ENCODE data around the gene TSPAN32. TPM values are rescaled to one million over a fixed set of nuclear protein-coding genes. Genes with fewer than 3 reads are reported as not detected.

The TSPAN32 gene
- total RNA-seq, 2 donors from 2014 or later, result 0.40 to 0.62 TPM

- Histone ChIP-seq H3K27ac (no peak overlapping the region), H3K27me3 (no peaks in the 10 kb centered on the region), H3K4me1 (no peaks in the 10 kb centered on the region), H3K4me3 (no peak overlapping the region), H3K9ac (ENCODE audit: low read depth in 2 of 2, low read length in 2 of 2) (no peak overlapping the region), H3K9me3 (no peaks in the 10 kb centered on the region), H3K36me3 (no peaks in the 10 kb centered on the region)
- no peak for TF ChIP-seq CTCF (IDR thresholded peaks at IDR 0.05)
- intact Hi-C loops (cut with DNase I), result no loop called here
- DNase-seq, result no peak
Observed at GRCh38 chr11:2287091-2287490, 14.7 kb upstream of the TSPAN32 start.

DNA sequence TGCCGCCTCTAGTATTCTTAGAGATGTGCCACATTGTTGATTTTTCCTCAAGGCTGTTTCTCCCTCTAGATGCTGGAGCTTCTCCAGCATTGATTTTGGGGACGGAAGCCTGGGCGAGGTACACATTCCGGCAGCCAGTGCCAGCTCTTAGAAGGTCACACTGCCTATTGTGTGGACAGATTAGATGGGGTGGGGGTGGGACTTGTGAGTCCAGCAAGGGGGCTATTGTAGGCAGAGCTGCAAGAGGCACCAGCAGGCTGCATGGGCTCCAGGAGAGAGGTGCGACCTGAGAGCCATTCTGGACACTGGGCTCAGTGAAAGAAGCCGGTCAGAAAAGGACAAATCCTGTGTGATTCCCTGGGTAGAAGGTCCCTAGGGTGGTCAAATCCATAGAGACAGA, 12.5 kb upstream of the TSPAN32 start:
- H3K4me3 ChIP-seq, result no peak overlapping the region
- H3K36me3 ChIP-seq, result no peaks in the 10 kb centered on the region
- TF ChIP-seq CTCF (IDR thresholded peaks at IDR 0.05), result no peak
- H3K27me3 ChIP-seq, result no peaks in the 10 kb centered on the region
- no peak for DNase-seq
- no peak overlapping the region for H3K9ac ChIP-seq (ENCODE audit: low read depth in 2 of 2, low read length in 2 of 2)
- H3K9me3 ChIP-seq, result no peaks in the 10 kb centered on the region
- intact Hi-C loops (cut with DNase I), result no loop called here
- H3K4me1 ChIP-seq, result no peaks in the 10 kb centered on the region
- no peak overlapping the region for H3K27ac ChIP-seq

- TF ChIP-seq CTCF (IDR thresholded peaks at IDR 0.05), result no peak
- H3K4me3 ChIP-seq, result no peak overlapping the region
- H3K36me3 ChIP-seq, result no peaks in the 10 kb centered on the region
- H3K4me1 ChIP-seq, result no peaks in the 10 kb centered on the region
- no peak overlapping the region for H3K9ac ChIP-seq (ENCODE audit: low read depth in 2 of 2, low read length in 2 of 2)
- no peaks in the 10 kb centered on the region for H3K9me3 ChIP-seq
- no peaks in the 10 kb centered on the region for H3K27me3 ChIP-seq
- no peak for DNase-seq
- intact Hi-C loops (cut with DNase I), result no loop called here
- H3K27ac ChIP-seq, result no peak overlapping the region
Observed at GRCh38 chr11:2289859-2290258, 12.0 kb upstream of the TSPAN32 start.

DNA sequence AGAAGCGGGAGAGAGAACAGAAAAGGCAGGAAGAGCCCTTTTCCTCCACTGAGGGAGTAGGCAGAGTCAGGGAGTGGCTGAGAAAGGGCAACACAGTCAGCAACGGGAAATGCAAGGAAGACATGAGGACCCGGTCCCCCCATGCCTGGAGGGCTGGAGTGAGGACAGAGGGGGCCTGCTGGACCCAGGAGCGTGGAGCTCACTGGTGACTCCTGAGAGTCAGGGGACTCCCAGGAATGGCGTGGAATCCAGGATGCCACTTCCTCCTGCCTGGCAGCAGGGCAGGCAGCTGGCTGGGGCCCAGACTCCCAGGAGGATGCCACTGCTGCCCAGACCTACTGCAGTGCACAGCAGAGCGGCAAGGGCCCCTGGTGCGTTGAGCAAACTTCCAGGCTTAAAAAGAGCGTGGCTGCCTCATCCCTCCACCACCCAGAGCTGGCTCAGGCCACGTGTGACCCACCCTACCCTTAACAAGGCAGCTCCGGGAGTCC, 11.4 kb upstream of the TSPAN32 start:
- no peak for TF ChIP-seq CTCF (IDR thresholded peaks at IDR 0.05)
- no peak for DNase-seq

DNA sequence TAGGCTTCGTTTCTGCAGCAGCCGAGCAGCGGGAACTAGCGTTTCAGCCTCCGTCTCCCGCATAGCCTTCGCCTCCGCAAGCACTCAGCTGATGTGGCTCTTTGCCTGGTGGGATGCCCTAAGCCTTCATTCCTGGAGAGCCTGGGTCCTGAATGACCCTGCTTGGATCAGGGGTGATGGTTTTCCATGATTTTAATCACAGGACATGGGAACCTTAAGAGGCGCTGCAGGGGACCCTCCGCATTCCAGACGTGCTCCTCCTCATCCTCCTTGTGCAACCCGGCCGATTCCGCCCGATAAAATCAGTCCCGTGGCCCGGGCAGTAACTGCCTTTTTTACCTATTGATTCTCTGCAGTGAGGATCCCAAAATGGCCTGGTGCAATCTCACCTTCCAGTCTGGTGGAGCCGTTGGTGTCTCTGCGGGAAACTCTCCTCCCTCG, 8.3 kb upstream of the TSPAN32 start:
- Histone ChIP-seq H3K9me3 (no peaks in the 10 kb centered on the region), H3K27me3 (no peaks in the 10 kb centered on the region), H3K27ac (no peak overlapping the region), H3K4me1 (no peaks in the 10 kb centered on the region), H3K4me3 (no peak overlapping the region), H3K9ac (ENCODE audit: low read depth in 2 of 2, low read length in 2 of 2) (no peak overlapping the region), H3K36me3 (no peaks in the 10 kb centered on the region)
- intact Hi-C loops (cut with DNase I), result no loop called here
- no peak for TF ChIP-seq CTCF (IDR thresholded peaks at IDR 0.05)
- no peak for DNase-seq

More for the DNA sequence above, 11.4 kb upstream of the TSPAN32 start:
- Histone ChIP-seq H3K36me3 (no peaks in the 10 kb centered on the region), H3K4me3 (no peak overlapping the region), H3K9ac (ENCODE audit: low read depth in 2 of 2, low read length in 2 of 2) (no peak overlapping the region), H3K27me3 (no peaks in the 10 kb centered on the region), H3K27ac (no peak overlapping the region), H3K4me1 (no peaks in the 10 kb centered on the region), H3K9me3 (no peaks in the 10 kb centered on the region)
- intact Hi-C loops (cut with DNase I), result no loop called here
